ACHN (cell line): ENCODE data around the gene PPY.
"Not testable (repeated sequence)": the region's sequence is repeated elsewhere in the genome, so short reads cannot be mapped to it uniquely, and the experiment has no call there.

Experiments
- DNase-seq: peaks from one replicate; pipeline ENCODE4 v3.0.0-alpha.2; 2015
- in situ Hi-C: cut with HindIII; loops from 2 replicates; pipeline ENCODE4 v1.10.0; 2017; ENCODE audit warnings: low sequenced_read_pairs, low pct_ligation_motif_present, low pct_unique_long_range_greater_than_20kb

The PPY gene, protein sequence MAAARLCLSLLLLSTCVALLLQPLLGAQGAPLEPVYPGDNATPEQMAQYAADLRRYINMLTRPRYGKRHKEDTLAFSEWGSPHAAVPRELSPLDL

DNA sequence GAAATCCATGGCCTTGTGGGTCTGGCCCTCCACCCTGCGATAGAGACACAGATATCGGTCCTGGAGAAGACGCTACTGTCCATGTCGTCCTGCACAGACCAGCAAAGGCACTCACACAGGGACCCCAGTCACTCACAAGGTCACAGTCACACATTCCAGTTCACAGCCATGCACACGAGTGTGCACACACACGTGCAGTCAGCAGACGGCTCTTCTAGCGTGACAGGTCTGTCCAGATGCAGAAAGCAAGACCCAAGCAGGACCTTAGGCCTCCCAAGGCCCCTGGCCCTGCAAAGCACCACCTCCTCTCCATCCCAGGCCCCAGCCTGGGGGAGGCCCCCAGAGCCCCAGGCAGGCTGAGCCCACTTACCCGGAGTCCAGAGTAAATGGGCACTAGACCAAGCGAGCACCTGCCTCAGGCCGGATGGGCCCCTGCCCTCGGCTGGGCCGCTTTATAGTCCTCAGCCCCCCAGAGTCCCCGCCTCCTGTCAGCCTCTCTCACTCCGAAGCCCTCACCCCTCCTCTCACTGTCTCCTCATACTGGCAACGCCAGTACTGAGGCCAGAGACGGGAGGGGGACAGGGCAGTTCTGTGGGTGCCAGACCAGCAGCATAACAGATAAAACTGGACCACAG, at the start of gene PPY:
PPY (minus strand) TSS at position 426 of the 635 bp plus-strand sequence. CDS start 822 bp downstream, outside the sequence.
- no peak for DNase-seq
- in situ Hi-C loops, result no loop called here

DNA sequence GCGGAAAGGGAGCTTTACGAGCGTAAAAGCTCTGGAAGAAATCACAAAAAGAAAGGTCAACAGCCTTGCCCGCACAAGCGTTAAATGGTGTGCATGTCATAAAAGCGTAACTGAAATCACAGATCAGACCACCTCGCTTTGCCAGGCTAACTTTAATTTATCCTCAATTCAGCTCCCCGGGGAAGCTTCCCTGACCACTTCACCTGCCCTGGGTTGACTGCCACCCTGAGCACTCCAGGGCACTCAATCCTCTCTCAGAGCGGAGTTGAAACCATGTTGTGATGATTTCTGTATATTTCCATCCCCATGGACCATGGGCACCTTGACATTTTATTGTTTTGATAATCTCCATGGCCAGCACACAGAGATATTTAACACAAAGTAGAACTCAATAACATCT, 46.0 kb upstream of the PPY start:
- no peak for DNase-seq
- in situ Hi-C loops, result no loop called here

DNA sequence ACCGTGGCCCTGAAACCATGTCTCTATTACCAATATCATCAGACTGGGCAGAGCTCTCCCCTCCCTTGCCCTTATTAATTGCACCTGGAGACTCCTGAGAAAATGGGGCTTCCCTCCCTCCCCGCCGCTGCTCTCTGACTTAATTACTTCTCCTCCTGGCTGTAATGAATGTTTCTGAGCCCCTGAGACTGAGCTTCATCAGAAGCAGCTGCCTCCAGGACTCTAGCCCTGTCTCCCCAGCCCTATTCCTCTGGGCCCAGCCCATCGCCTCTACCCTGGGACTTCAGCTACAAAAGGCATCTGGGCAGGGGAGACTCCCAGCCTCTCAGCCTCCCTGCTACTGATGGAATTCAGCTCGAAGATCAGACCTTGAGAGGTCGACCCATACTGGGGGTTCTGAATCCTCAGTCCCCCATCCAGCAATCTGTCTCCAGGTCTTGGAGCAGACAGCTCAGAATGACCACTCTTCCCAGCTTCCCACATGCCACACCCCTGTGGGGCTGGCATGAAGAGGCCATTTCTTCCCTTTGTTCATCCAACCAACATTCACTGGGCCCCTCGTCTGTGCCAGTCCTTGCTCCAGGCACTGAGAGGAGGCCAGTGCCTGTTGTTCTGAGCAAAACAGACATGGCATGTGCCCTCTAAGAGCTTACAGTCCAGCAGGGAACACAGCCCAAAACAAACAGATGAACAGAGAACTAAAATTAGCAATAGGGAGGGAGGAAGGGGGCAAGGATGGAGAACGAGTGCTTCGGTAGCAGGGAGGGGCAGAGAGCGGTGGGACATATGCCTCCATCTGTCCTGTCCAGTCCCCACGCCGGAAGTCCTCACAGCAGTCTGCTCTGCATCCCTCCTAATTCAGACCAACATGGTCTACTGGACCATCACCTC, 45.1 kb upstream of the PPY start:
- DNase-seq, result no peak
- in situ Hi-C loops, result no loop called here

DNA sequence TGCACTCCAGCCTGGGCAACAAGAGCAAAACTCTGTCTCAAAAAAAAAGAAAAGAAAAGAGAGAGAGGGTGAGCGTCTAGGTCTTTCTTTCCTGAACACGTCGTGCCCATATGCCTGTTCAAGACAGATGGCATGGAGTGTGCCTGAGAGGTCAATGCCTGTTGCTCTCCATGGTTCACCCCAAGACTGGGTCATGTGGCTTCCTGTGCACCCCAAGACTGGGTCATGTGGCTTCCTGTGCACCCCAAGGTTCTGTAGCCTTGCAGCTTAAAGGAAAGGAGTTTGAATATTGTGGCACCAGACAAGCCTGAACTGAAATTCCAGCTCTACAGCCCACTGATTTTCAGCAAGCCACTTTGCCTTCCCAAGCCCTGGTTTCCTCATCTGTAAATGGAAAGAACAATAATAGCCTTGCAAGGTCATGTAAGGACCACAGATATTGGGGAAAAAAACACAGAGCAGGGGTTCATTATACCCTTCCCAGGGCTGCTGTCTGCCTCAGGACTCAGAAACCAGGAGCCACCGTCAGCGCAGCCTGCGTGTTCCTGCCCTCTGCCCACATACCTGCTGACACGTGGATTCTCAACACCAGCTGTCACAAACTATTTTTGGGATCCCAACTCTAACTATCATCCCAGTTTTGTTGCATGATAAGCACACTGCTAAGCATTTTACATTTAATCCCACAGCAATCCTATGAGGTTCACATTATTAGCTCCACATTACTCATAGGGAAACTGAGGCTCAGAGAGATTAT, 44.1 kb upstream of the PPY start:
- in situ Hi-C loops, result no loop called here
- DNase-seq, result no peak

DNA sequence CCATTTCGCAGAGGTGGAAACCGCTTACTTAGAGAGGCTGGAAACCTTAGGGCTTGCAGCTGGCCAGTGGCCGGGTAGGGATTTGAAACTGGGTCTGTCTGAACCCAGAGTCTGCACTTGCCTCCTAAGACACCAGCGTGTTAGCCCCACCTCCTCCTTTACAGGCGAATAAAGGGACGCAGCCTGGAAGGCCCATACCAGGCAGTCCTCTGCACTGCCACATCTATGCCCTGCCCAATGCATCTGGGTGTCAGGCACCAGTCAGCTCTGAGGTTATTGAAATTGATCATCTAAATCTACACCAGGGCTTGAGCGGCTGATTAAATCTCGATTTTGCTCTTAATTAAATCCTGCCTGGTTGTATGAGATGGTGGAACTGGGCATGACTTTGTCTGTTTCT, 42.2 kb upstream of the PPY start:
- DNase-seq, result no peak
- in situ Hi-C loops, result no loop called here

DNA sequence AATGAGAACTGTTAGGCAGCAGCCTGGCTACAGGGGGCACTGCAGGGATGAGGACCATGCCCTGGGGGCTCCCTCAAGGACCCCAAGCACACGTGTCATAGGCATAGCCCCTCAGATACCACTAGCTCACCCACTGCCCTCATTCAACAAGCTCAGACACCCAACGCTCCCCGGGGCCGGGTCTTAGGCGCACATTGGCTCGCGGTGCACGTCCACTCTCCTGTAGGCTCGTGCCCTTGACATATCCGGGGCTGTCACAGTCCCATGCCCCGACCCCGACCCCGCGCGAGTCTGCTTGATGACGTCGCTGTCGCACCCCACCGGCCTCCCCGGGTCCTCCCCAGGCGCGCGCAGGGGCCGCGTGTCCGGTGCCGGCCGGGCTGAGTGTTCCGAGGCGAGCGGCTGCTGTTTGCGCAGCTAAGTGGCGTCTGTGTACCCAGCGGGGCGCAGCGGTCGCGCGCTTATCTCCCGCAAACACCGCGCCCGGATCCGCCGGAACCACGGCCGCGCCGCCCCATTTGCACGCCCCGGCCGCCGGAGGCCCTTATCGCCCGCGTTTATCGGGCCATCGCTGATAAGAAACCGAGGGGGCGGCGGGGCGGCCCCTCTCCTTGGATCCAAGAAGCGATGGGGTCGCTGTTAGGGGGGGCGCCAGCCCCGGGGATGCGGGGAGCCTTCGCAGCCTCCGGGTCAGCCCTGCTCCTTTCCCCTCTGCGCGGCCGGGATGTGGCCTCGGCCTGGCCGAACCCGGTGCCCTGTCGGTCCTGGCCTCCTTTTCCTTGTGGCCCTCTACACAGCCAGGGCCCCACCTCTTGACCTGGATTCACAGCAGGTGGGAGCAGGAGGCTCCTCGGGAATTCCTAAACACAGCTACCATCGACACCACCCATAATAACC, 41.5 kb upstream of the PPY start:
- in situ Hi-C loops, result no loop called here
- DNase-seq, result no peak

DNA sequence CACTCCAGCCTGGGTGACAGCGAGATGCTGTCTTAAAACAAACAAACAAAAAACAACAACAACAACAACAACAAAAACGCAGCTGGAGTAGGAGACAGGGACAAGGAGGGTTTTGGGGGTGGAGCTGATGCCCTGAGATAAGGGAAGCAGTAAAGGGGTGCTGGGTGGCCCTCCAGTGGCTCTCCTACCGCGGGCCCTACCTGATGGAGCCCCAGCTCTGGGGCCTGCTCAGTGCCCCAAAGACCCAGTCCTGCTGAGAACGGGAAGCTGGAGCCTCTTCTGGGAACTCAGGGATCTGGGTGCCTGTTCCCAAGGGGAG, 40.9 kb upstream of the PPY start:
- in situ Hi-C loops, result no loop called here

DNA sequence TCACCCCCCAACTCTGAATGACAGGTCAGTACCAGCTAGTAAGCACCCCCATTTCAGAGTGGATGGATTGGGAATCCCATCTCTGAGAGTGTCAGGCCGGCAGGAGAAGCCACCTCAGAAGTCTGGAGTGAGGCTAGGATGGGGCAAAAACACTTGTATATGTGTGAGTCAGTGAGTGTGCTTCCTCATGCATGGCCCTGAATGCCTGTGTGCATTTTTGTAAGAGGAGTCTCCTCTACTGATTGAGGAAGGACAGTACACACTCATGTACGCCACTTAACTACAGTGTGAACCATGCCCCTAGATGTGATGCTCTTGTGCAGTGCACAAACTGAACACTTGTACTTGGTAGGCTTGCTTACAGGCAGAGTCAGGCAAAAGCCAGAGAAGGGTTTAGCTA, 39.9 kb upstream of the PPY start:
- in situ Hi-C loops, result no loop called here
- peak; percentile 50 for DNase-seq

More for the DNA sequence above, 40.9 kb upstream of the PPY start:
- no peak for DNase-seq

DNA sequence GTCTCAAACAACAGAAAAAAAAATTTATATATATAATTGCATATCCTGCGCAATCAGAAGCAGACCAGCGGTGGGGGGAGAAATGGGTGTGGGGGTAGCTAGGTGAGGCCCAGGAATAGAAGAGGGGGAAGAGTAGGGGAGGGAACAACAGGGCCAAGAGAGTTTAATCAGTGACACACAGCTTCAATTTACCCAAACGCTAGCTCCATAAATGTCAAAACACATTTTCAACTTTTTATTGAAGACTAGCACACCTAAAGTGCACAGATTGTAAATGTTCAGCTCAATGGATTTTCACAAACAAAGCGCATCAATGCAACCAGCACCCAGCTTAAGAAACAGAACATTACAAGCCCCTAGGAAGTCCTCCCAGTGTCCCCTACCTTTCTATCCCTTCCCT, 37.4 kb upstream of the PPY start:
- in situ Hi-C loops, result no loop called here
- no peak for DNase-seq

DNA sequence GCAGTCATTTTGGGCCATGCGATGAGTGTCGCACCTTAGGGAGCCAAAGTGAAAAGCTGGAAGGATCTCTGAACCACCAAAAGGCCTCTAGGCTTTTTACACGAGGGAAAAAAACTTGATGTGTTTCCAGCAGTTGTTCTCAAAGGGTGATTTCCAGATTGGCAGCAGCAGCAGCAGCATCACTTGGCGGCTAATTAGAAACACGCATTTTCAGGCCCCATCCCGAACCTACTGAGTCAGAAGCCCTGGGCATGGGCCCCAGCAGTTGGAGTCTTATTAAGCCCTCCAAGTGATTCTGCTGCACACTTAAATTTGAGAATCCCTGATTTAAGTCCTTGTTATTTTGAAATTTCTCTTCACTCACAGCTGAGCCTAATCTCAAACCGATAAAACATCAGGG, 36.7 kb upstream of the PPY start:
- DNase-seq, result no peak
- in situ Hi-C loops, result no loop called here

DNA sequence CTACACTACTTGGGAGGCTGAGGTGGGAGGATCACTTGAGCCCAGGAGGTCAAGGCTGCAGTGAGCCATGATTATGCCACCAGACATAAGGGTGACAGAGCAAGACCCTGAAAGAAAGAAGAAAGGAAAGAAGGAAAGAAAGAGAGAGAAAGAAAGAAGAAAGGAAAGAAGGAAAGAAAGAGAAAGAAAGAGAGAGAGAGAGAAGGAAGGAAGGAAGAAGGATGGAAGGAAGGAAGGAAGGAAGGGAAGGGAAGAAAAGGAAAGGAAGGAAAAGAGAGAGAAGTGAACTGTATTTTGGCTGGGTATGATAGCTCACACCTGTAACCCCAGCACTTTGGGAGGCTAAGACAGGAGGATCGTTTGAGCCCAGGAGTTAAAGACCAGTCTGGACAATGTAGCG, 35.8 kb upstream of the PPY start:
- in situ Hi-C loops, result no loop called here
- DNase-seq, result no peak

DNA sequence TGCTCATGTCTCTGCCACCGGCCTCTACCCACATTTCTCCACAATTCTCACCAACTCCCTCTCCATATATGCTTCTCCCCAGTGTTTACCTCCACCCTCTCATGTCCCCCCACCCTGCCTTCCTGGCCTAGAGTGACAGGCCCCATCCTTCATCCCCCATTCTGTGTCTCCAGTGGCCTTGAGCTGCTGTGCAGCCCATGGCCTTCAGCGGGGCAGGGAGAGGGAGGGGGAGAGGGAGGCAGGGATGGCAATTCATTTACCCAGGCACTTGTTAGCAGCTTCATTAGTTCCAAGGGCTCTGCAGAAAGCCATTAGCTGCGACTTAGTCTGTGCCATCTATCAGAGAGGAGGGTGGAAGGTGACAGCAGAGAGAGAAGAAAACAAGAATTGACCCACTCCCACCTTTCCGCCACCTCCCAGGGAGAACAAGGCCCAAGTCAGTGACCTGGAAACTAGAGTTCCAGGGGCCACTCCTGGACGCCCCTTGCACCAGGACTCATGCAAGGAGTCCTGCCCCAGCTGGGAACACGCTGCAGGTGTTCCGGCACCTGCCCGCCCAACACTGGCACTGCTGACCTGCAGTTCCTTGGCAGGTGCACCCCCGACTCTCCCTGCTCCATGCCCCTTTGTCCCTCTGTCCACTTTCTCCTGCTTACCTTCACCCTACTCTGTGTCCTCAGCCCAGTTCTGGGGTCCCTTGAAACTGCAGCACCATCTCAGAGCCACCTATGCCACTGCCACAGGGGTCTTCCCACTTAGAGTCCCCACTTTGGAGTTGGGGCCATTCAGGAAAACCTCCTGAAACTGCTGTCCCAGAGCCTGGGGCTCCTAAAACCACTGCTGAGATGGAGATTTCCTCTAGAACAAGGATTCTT, 34.9 kb upstream of the PPY start:
- in situ Hi-C loops, result no loop called here
- no peak for DNase-seq

DNA sequence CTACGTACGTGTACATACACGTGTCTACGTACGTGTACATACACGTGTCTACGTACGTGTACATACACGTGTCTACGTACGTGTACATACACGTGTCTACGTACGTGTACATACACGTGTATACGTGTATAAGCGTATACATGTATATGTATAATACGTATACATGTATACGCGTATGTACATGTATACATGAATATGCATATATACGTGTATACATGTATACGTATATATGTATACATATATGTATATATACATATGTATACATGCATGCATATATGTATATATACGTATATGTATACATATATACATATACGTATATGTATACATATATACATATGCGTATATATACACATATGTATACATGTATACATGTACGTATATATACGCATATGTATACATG, 33.6 kb upstream of the PPY start:
- in situ Hi-C loops, result no loop called here
- DNase-seq, result no peak

DNA sequence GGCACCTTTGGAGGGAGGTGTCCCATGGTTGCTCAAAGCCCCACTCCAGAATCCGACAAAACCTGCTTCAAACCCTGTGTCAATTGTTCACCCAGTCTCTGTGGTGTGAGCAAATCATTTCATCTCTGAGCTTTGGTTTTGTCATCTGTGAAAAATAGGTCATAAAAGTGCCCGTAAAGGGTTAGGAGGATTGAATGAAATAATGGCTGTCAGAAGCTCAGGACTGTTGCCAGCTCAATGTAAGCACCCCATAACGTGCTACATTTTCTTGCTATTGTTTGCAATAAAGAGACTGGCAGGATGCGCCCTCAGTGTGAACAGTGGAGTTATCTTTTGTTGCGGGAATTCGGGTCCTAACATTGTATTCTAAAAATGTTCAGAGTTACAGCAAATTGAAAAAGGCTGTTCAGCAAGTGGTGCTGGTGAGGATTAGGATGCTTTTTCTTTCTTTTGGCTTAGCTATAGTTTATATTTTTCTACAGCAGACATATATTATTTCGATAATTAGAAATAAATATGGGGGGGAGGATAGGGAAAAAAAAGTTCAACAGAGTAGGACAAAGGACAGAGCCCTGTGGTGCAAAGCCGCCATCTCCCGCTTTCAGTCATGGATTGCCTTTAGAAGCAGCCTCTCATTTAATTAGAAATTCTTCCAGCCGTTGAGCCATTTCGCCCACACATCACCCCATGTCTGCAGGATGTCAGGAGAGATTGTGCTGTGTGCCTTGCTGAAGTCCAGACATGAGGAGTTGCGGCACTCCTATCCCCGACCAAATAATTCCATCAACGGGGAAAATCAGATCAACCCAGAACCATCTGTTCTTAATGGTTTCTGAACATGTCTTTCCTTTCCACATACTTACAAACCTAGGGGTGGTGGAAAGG, 32.3 kb upstream of the PPY start:
- in situ Hi-C loops, result no loop called here
- no peak for DNase-seq

DNA sequence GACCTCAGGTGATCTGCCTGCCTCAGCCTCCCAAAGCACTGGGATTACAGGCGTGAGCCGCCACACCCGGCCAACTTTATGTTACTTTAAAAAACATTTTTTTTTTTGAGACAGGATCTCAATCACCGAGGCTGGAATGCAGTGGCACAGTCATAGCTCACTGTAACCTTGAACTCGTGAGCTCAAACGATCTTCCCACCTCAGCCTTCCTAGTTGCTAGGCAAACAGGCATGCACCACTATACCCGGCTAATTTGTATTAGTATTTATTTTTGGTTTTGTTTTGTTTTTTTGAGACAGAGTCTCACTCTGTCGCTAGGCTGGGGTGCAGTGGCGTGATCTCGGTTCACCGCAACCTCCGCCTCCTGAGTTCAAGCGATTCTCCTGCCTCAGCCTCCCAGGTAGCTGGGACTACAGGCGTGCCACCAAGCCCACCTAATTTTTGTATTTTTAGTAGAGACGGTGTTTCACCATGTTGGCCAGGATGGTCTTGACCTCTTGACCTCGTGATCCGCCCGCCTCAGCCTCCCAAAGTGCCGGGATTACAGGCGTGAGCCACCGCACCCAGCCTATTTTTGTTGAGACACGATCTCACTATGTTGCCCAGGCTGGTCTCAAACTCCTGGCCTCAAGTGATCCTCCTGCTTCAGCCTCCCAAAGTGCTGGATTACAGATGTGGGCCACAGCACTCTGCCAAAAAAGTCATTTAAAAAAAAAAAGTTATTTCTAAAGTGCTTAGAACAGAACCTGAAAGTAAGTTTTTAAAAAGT, 30.4 kb upstream of the PPY start:
- in situ Hi-C loops, result not testable (repeated sequence)

DNA sequence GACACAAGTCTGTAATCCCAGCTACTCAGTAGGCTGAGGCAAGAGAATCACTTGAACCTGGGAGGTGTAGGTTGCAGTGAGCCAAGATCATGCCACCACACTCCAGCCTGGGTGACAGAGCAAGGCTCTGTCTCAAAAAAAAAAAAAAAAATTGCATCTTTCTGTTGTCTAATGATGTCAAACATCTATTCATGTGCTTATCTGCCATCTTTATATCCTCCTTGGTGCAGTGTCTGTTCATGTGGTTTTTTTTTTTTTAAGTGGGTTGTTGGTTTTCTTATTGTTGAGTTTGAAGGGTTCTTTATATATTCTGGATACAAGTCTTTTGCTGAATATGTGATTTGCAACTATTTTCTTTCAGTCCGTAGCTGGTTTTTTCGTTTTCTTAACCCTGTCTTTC, 29.2 kb upstream of the PPY start:
- in situ Hi-C loops, DNase-seq: not testable (repeated sequence)

More for the DNA sequence above, 30.4 kb upstream of the PPY start:
- not testable (repeated sequence) for DNase-seq
